ENCODE measurements around the gene SH3GLB2. TPM values are rescaled to one million over a fixed set of nuclear protein-coding genes. Genes with fewer than 3 reads are reported as not detected.

Gene SH3GLB2
- total RNA-seq, 1 donor from 2014 or later: 90.1 TPM

GRCh38 chr9:129064499-129064908, 36.4 kb upstream of the SH3GLB2 start:
- no peak for DNase-seq (ENCODE audit: low read depth)
- no peak for TF ChIP-seq CTCF (conservative IDR thresholded peaks at IDR 0.05; ENCODE audit: low read depth, low read length)
- H3K4me3 ChIP-seq (ENCODE audit: low read depth, low read length): no peak overlapping the region

- H3K4me3 ChIP-seq (ENCODE audit: low read depth, low read length): no peak overlapping the region
- DNase-seq (ENCODE audit: low read depth): no peak
- TF ChIP-seq CTCF (conservative IDR thresholded peaks at IDR 0.05; ENCODE audit: low read depth, low read length): no peak
Observed at GRCh38 chr9:129063061-129063460, 34.9 kb upstream of the SH3GLB2 start.

- no peak for DNase-seq (ENCODE audit: low read depth)
- H3K4me3 ChIP-seq (ENCODE audit: low read depth, low read length): no peak overlapping the region
- TF ChIP-seq CTCF (conservative IDR thresholded peaks at IDR 0.05; ENCODE audit: low read depth, low read length): no peak
Observed at GRCh38 chr9:129060991-129061390, 32.9 kb upstream of the SH3GLB2 start.

GRCh38 chr9:129059796-129060785, 32.0 kb upstream of the SH3GLB2 start:
- TF ChIP-seq CTCF (conservative IDR thresholded peaks at IDR 0.05; ENCODE audit: low read depth, low read length): no peak
- no peak overlapping the region for H3K4me3 ChIP-seq (ENCODE audit: low read depth, low read length)
- no peak for DNase-seq (ENCODE audit: low read depth)

GRCh38 chr9:129058965-129059795, 31.0 kb upstream of the SH3GLB2 start:
- H3K4me3 ChIP-seq (ENCODE audit: low read depth, low read length): no peak overlapping the region
- DNase-seq (ENCODE audit: low read depth): no peak
- no peak for TF ChIP-seq CTCF (conservative IDR thresholded peaks at IDR 0.05; ENCODE audit: low read depth, low read length)

- DNase-seq (ENCODE audit: low read depth): no peak
- no peak for TF ChIP-seq CTCF (conservative IDR thresholded peaks at IDR 0.05; ENCODE audit: low read depth, low read length)
- H3K4me3 ChIP-seq (ENCODE audit: low read depth, low read length): no peak overlapping the region
Observed at GRCh38 chr9:129054163-129054851, 26.2 kb upstream of the SH3GLB2 start.
